Keratinocyte (primary cell): ENCODE results near the gene IFITM10. TPM values are rescaled to one million over a fixed set of nuclear protein-coding genes. Genes with fewer than 3 reads are reported as not detected.

Experiments used
- DNase-seq: peaks from one replicate; pipeline ENCODE4 v3.0.0-alpha.2; 2011; ENCODE audit warnings: low read depth, missing footprints, low spot score
- FAIRE-seq: peaks from 2 replicates; lab custom pipeline; 2011; peaks lifted over from hg19 to GRCh38; lab: Jason Lieb, UNC
- H2AFZ ChIP-seq: 2 replicates; pipeline ENCODE4 v1.6.0; 2012; ENCODE audit warnings: low read length, control low read depth, inconsistent platforms; ENCODE audit not compliant: control insufficient read depth
- H3K27ac ChIP-seq: 2 replicates; pipeline ENCODE4 v1.5.1; 2011; ENCODE audit warnings: low read length; ENCODE audit not compliant: control insufficient read depth, insufficient read depth
- H3K27me3 ChIP-seq: 3 replicates; pipeline ENCODE4 v1.6.0; 2011; ENCODE audit warnings: low read length; ENCODE audit not compliant: control insufficient read depth, insufficient read depth; ENCODE audit errors: extremely low read depth
- H3K36me3 ChIP-seq, 2 experiments: 2 replicates in 1 of 2; 3 replicates in 1 of 2; pipeline ENCODE4 v1.5.1; 2011; ENCODE audit warnings: low read length in 2 of 2, mild to moderate bottlenecking in 1 of 2; ENCODE audit not compliant: control insufficient read depth in 2 of 2, insufficient read depth in 2 of 2; ENCODE audit errors: extremely low read depth in 1 of 2
- H3K4me1 ChIP-seq: 3 replicates; pipeline ENCODE4 v1.5.1; 2011; ENCODE audit warnings: low read length; ENCODE audit not compliant: control insufficient read depth, insufficient read depth; ENCODE audit errors: extremely low read depth
- H3K4me2 ChIP-seq: 3 replicates; pipeline ENCODE4 v1.6.0; 2011; ENCODE audit warnings: low read depth, low read length; ENCODE audit not compliant: control insufficient read depth, insufficient read depth; ENCODE audit errors: extremely low read depth
- H3K4me3 ChIP-seq, 3 experiments: fragments of 200-600 bp in 1 of 3; sonication (generic) in 1 of 3; 2 replicates in 2 of 3; 3 replicates in 1 of 3; pipeline ENCODE4 v1.5.1; 2011 to 2016; ENCODE audit warnings: low read length in 3 of 3, mild to moderate bottlenecking in 3 of 3, control low read depth in 2 of 3, inconsistent platforms in 1 of 3, low read depth in 1 of 3, mixed read lengths in 1 of 3, mixed run types in 1 of 3, moderate library complexity in 1 of 3; ENCODE audit not compliant: control insufficient read depth in 2 of 3, insufficient read depth in 2 of 3; ENCODE audit errors: extremely low read depth in 1 of 3
- H3K79me2 ChIP-seq: 2 replicates; pipeline ENCODE4 v1.6.0; 2012; ENCODE audit warnings: low read length; ENCODE audit not compliant: control insufficient read depth, insufficient read depth
- H3K9ac ChIP-seq: 3 replicates; pipeline ENCODE4 v1.6.0; 2011; ENCODE audit warnings: low read length; ENCODE audit not compliant: control insufficient read depth, insufficient read depth; ENCODE audit errors: extremely low read depth
- H3K9me1 ChIP-seq: 3 replicates; pipeline ENCODE4 v1.6.0; 2011; ENCODE audit warnings: low read length; ENCODE audit not compliant: control insufficient read depth, insufficient read depth; ENCODE audit errors: extremely low read depth
- H3K9me3 ChIP-seq: 2 replicates; pipeline ENCODE4 v1.5.1; 2012; ENCODE audit warnings: low read depth, low read length; ENCODE audit not compliant: control insufficient read depth
- H4K20me1 ChIP-seq: 3 replicates; pipeline ENCODE4 v1.6.0; 2011; ENCODE audit warnings: low read length; ENCODE audit not compliant: control insufficient read depth, insufficient read depth; ENCODE audit errors: extremely low read depth
- CTCF ChIP-seq, 3 experiments: IDR thresholded peaks in 1 of 3; conservative IDR thresholded peaks in 1 of 3; optimal IDR thresholded peaks in 1 of 3; 2 replicates in 2 of 3; 3 replicates in 1 of 3; pipeline versions ENCODE3 to v1.5.1; 2011; ENCODE audit warnings: low read length in 3 of 3, mild to moderate bottlenecking in 3 of 3, moderate library complexity in 2 of 3, control low read depth in 1 of 3, inconsistent platforms in 1 of 3; ENCODE audit not compliant: insufficient read depth in 2 of 3; ENCODE audit errors: extremely low read depth in 1 of 3
- EZH2 ChIP-seq: IDR thresholded peaks from one replicate; pipeline ENCODE4 v1.6.1; 2012; ENCODE audit warnings: inconsistent platforms, mild to moderate bottlenecking, low read length, moderate library complexity
- dilution Hi-C: fragments of 300-500 bp; cut with MboI; formaldehyde crosslinking; loops from one replicate; pipeline ENCODE4 v1.7.0; 2020; ENCODE audit warnings: low sequenced_read_pairs; ENCODE audit not compliant: extremely low pct_ligation_motif_present
- polyA plus RNA-seq, 5 experiments: library from polyadenylated mRNA; depleted of rRNA in 3 of 5; stranded (reverse) in 3 of 5; stranded (forward) in 1 of 5; unstranded in 1 of 5; fragments of >200 nt; gene quantifications; 1 replicate in 1 of 5; 2 replicates in 3 of 5; 3 replicates in 1 of 5; pipeline versions ENCODE4 v1.2.1 to v1.2.3, GENCODE V29; 2011 to 2012; ENCODE audit warnings: missing spikeins in 2 of 5, low read depth in 1 of 5, low replicate concordance in 1 of 5

Gene IFITM10
- polyA plus RNA-seq, 1 donor (not counting 4 experiments of a cell fraction or from before 2014, with no cell fraction given) = 0.14 TPM

- DNase-seq = no peak
- no peaks in the 10 kb centered on the region for H3K36me3 ChIP-seq
- no peaks in the 10 kb centered on the region for H4K20me1 ChIP-seq
- H3K27me3 ChIP-seq = peaks cover 53% of the 10 kb centered on the region
- H3K9ac ChIP-seq = no peak overlapping the region
- no peaks in the 10 kb centered on the region for H3K9me1 ChIP-seq
- H3K79me2 ChIP-seq = no peaks in the 10 kb centered on the region
- TF ChIP-seq EZH2 (no peak), CTCF (optimal IDR thresholded peaks at IDR 0.05 in 1 of 3, IDR thresholded peaks at IDR 0.05 in 1 of 3, conservative IDR thresholded peaks at IDR 0.05 in 1 of 3; ENCODE audit: extremely low read depth in 1 of 3, insufficient read depth in 2 of 3, low read length in 3 of 3) (no peak)
- FAIRE-seq = no peak
- H3K9me3 ChIP-seq = no peaks in the 10 kb centered on the region
- no peak overlapping the region for H3K27ac ChIP-seq
- H3K4me1 ChIP-seq = no peaks in the 10 kb centered on the region
- H3K4me3 ChIP-seq = no peak overlapping the region
- no peak overlapping the region for H3K4me2 ChIP-seq
- H2AFZ ChIP-seq = no peak overlapping the region
- dilution Hi-C loops = no loop called here
Observed at GRCh38 chr11:1729692-1730011, 20.7 kb downstream of the IFITM10 start.

- H3K4me1 ChIP-seq = no peaks in the 10 kb centered on the region
- H3K27ac ChIP-seq = no peak overlapping the region
- no peaks in the 10 kb centered on the region for H3K79me2 ChIP-seq
- dilution Hi-C loops = no loop called here
- H3K9me1 ChIP-seq = no peaks in the 10 kb centered on the region
- H3K36me3 ChIP-seq = no peaks in the 10 kb centered on the region
- no peak overlapping the region for H3K4me3 ChIP-seq
- no peak for TF ChIP-seq CTCF (optimal IDR thresholded peaks at IDR 0.05 in 1 of 3, IDR thresholded peaks at IDR 0.05 in 1 of 3, conservative IDR thresholded peaks at IDR 0.05 in 1 of 3; ENCODE audit: extremely low read depth in 1 of 3, insufficient read depth in 2 of 3, low read length in 3 of 3)
- TF ChIP-seq EZH2 = no peak
- H3K4me2 ChIP-seq = no peak overlapping the region
- H3K9me3 ChIP-seq = no peaks in the 10 kb centered on the region
- H3K9ac ChIP-seq = no peak overlapping the region
- no peaks in the 10 kb centered on the region for H4K20me1 ChIP-seq
- DNase-seq = no peak
- FAIRE-seq = no peak
- H3K27me3 ChIP-seq = peaks cover 49% of the 10 kb centered on the region
- H2AFZ ChIP-seq = no peak overlapping the region
Observed at GRCh38 chr11:1728931-1729691, 21.3 kb downstream of the IFITM10 start.
